ENCODE measurements around the gene NSUN7.

DNA sequence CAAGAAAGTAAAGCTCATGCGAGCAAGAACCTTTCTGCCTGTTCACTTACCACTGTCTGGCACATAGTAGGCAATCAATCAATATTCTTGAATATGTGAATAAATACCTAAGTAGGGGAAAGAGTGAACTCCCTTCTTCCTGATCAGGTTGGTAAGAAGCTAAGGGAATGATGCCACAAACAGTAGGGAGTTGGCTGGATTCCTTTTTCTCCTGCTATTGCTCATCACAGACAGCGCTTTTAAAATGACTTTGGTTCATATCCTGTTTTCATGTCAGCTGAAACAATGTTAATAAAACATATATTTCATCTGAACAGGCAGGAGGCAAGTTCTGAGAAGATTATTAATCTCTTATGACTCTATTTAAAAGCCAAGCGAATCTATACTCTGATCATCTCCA, 99.2 kb downstream of the NSUN7 start:
- TF ChIP-seq, protein P1, sequence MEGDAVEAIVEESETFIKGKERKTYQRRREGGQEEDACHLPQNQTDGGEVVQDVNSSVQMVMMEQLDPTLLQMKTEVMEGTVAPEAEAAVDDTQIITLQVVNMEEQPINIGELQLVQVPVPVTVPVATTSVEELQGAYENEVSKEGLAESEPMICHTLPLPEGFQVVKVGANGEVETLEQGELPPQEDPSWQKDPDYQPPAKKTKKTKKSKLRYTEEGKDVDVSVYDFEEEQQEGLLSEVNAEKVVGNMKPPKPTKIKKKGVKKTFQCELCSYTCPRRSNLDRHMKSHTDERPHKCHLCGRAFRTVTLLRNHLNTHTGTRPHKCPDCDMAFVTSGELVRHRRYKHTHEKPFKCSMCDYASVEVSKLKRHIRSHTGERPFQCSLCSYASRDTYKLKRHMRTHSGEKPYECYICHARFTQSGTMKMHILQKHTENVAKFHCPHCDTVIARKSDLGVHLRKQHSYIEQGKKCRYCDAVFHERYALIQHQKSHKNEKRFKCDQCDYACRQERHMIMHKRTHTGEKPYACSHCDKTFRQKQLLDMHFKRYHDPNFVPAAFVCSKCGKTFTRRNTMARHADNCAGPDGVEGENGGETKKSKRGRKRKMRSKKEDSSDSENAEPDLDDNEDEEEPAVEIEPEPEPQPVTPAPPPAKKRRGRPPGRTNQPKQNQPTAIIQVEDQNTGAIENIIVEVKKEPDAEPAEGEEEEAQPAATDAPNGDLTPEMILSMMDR (conservative IDR thresholded peaks at IDR 0.05 in 1 of 2, IDR thresholded peaks at IDR 0.05 in 1 of 2; ENCODE audit: low read depth in 1 of 2, low read length in 2 of 2), result no peak
- TF ChIP-seq EZH2 (IDR thresholded peaks at IDR 0.05; ENCODE audit: low read length, missing control alignments), result no peak

Data from fibroblast of lung (primary cell).